Left lung (tissue), 10 donors: ENCODE data around the gene GABRD. TPM values are rescaled to one million over a fixed set of nuclear protein-coding genes. Genes with fewer than 3 reads are reported as not detected.
A peak's percentile ranks its signal among the peaks of the same experiment; 100 is the strongest.

Experiments used
- ATAC-seq: fragments of 200-7000 bp; cut with Tn5 transposase; one replicate; pipeline ENCODE4 v1.9.1; 2020; ENCODE audit warnings: moderate library complexity
- DNase-seq, 4 donors: peaks; one replicate each; pipeline ENCODE4 v3.0.0-alpha.2; 2013 to 2020
- H3K27ac ChIP-seq, 2 donors: fragments of 200-600 bp; sonication (generic) in 1 of 2; one replicate each; pipeline versions ENCODE4 v1.5.0 to v1.8.0; 2020 to 2021
- H3K27me3 ChIP-seq, 2 donors: fragments of 200-600 bp; sonication (generic) in 1 of 2; one replicate each; pipeline versions ENCODE4 v1.5.0 to v1.8.0; 2020 to 2021
- H3K36me3 ChIP-seq, 2 donors: fragments of 200-600 bp; sonication (generic) in 1 of 2; one replicate each; pipeline versions ENCODE4 v1.5.0 to v1.8.0; 2020 to 2021
- H3K4me1 ChIP-seq, 2 donors: fragments of 200-600 bp; one replicate each; pipeline ENCODE4 v1.8.0; 2021
- H3K4me3 ChIP-seq, 2 donors: fragments of 200-600 bp; sonication (generic) in 1 of 2; one replicate each; pipeline versions ENCODE4 v1.5.0 to v1.8.0; 2020 to 2021; ENCODE audit warnings: mild to moderate bottlenecking in 1 of 2
- H3K9me3 ChIP-seq, 2 donors: fragments of 200-600 bp; sonication (generic) in 1 of 2; one replicate each; pipeline versions ENCODE4 v1.5.0 to v1.8.0; 2020 to 2021
- intact Hi-C, 2 donors: fragments of 100-400 bp; cut with DNase I; formaldehyde crosslinking; loops; one replicate each; pipeline versions ENCODE4 v1.11.2 to v1.14.2; 2022
- polyA plus RNA-seq, 6 donors: library from polyadenylated mRNA; unstranded; fragments of 120-200 nt; gene quantifications; one replicate each; pipeline ENCODE4 v1.2.1, GENCODE V29; 2013; ENCODE audit not compliant: insufficient read length in 6 of 6
- total RNA-seq, 2 donors: library from RNA; stranded (reverse); fragmentation: NEBNext Ultra II Directional; extraction: Animal tissue kit (Norgen Biotek cat#: 25700); gene quantifications; one replicate each; pipeline ENCODE4 v1.2.1, GENCODE V29; 2021
- TF ChIP-seq, protein P1 (sequence below), 2 donors: fragments of 200-600 bp; sonication (generic) in 1 of 2; IDR thresholded peaks; one replicate each; pipeline versions ENCODE4 v1.5.0 to v1.8.0; 2021; ENCODE audit warnings: antibody characterized with exemption in 2 of 2
- donor health status: DM: no; HTN: yes; CAD: no.
- donor health status: DM: no; HTN: no; CAD: no.

GABRD gene
- total and polyA plus RNA-seq, 8 donors: 0.31 to 14.2 (median 9.3) TPM

DNA sequence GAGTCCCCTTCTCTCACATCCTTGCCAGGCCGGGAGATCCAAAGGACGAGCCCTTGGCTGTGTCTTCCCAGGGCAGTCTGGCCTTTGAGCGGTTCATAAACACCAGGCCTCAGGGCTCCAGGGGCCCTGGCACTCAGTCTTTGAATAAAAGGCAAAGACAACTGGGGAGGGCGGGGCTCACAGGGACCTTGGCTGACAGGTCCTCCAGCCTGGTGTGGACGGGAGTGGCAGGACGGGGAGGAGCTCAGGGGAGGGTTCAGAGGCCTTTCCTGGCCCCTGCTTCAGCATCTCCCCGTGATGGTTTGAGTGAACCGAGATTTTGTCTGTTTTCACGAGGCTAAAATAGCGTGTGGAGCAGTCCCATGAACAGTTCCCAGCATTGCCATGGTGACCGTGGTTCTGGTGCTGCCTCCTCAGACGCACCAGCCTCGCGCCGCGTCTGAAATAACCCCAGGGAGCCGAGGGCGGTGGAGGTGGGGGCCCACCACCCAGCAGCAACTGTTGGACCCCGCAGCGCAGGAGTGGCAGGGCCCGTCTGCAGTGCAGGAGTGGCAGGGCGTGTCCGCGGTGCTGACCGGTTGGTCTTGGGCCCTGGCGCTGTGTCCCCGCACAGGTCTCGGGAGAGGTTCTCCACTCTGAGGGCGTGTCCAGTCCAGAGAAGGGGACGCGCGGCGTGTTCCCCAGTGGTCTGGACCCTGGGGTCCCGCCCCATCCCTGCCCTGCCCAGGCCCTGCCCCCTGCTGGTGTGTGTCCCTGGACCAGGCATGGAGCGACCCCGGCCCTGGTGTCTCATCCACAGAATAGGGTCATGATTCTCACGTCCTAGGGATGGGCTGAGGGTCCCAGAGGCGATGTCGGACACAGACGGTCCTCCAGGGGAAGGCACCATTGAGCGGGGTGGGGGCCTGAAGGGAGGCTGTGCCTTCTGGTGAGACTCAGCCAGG, 24.0 kb downstream of the GABRD start:
- Histone ChIP-seq H3K27me3 (peaks cover 0 to 52% of the 10 kb centered on the region in 2 donors), H3K27ac (no peak overlapping the region), H3K36me3 (no peaks in the 10 kb centered on the region), H3K9me3 (no peaks in the 10 kb centered on the region), H3K4me3 (no peak overlapping the region), H3K4me1 (peaks cover 3 to 15% of the 10 kb centered on the region in 2 donors)
- TF ChIP-seq, protein P1, sequence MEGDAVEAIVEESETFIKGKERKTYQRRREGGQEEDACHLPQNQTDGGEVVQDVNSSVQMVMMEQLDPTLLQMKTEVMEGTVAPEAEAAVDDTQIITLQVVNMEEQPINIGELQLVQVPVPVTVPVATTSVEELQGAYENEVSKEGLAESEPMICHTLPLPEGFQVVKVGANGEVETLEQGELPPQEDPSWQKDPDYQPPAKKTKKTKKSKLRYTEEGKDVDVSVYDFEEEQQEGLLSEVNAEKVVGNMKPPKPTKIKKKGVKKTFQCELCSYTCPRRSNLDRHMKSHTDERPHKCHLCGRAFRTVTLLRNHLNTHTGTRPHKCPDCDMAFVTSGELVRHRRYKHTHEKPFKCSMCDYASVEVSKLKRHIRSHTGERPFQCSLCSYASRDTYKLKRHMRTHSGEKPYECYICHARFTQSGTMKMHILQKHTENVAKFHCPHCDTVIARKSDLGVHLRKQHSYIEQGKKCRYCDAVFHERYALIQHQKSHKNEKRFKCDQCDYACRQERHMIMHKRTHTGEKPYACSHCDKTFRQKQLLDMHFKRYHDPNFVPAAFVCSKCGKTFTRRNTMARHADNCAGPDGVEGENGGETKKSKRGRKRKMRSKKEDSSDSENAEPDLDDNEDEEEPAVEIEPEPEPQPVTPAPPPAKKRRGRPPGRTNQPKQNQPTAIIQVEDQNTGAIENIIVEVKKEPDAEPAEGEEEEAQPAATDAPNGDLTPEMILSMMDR (IDR thresholded peaks at IDR 0.05): no peak
- DNase-seq: peak in 1 of 4 donors; percentile 78
- intact Hi-C loops: no loop called here
- ATAC-seq: peak; percentile 15

DNA sequence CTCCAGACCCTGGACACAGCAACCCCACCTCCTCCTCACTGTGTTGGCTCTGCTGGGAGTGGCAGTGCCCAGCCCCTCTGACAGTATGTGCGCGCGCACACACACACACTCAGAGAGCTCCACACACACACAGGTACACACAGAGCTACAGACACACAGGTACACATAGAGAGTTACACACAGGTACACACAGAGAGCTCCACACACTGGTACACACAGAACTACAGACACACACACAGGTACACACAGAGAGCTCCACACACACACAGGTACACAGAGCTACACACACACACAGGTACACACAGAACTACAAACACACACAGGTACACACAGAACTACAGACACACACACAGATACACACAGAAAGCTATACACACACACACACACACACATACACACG, 24.7 kb downstream of the GABRD start:
- TF ChIP-seq, protein P1 (IDR thresholded peaks at IDR 0.05): no peak
- intact Hi-C loops: no loop called here
- peaks cover under 1 to 59% of the 10 kb centered on the region in 2 donors for H3K27me3 ChIP-seq
- no peaks in the 10 kb centered on the region for H3K9me3 ChIP-seq
- no peak overlapping the region for H3K4me3 ChIP-seq
- H3K36me3 ChIP-seq: no peaks in the 10 kb centered on the region
- peaks cover 3 to 15% of the 10 kb centered on the region in 2 donors for H3K4me1 ChIP-seq
- H3K27ac ChIP-seq: no peak overlapping the region
- DNase-seq (no peak), ATAC-seq (no peak)

DNA sequence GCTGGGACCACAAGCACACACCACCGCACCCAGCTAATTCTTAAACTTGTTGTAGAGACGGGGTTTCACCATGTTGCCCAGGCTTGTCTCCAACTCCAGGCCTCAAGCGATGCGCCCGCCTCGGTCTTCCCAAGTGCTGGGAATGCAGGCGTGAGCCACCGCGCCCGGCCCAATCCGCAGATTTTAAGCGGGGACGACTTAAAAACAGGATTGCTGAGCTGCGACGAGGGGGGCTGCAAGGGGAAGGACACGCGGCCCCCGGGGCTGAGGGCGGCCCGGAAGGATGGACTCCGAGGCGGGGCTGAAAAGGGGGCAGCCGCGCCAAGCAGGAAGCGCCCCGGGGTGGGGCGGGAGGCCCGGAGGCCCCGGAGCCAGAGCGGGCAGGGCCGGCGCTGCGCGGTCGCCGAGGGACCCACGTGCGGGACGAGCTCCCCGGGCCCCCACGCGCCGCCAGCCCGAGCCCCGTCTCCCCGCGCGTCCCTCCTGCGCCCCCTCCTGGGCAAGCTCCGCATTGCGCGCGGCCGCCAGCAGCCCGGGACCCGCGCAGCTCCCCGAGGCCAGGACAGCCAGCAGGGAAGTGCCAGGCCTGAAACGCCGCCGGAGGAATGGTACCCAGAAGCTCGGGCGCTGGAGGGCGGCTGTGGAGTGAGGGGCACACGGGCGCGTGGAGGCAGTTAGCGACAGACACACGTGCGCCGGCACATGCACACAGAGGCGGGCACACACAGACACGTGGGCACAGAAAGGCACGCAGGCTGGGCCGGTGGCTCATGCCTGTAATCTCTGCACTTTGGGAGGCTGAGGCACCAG, 25.6 kb downstream of the GABRD start:
- TF ChIP-seq, protein P1 (IDR thresholded peaks at IDR 0.05): peak; percentile 79 to 89
- Histone ChIP-seq H3K4me3 (no peak overlapping the region), H3K9me3 (no peaks in the 10 kb centered on the region), H3K4me1 (peaks cover 8 to 22% of the 10 kb centered on the region in 2 donors), H3K27me3 (peaks cover 9 to 68% of the 10 kb centered on the region in 2 donors), H3K36me3 (no peaks in the 10 kb centered on the region), H3K27ac (no peak overlapping the region)
- ATAC-seq (peak; percentile 75), DNase-seq (peak; percentile 62 to 94 (median 76))
- intact Hi-C loops: loop anchor here in 1 of 2 donors (5.0 kb wide), 2 partner anchors 77 to 102 kb away; no protein-coding TSS in a partner anchor

DNA sequence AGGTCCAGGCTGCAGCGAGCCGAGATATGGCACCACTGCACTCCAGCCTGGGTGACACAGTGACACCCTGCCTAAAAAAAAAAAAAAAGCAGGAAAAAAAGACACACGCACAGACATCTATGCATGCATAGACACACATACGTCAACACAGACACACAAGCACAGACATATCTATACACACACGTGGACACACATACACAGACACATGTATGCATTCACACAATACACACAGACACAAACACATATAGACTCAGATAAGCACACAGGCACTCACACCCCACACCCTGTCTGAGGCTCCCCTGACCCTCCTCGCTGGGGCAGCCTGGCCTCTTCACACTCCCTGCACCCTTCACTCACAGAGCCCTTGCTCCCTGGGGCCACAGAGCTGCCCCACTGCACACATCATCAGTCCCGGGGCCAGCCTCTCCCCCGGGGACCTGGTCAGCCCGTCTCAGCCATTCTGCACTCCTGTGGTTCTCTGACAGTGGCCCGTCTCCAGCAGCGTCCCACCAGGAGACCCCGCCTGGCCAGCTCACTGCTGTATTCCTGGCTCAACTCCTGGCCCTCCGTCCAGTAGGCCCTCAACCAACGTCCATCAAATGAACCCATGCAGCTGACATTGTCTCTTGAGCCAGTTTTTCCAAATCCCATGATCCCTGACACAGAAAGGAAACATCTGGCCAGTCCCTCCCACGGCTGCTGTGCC, 26.5 kb downstream of the GABRD start:
- intact Hi-C loops: loop anchor here in 1 of 2 donors (5.0 kb wide), 2 partner anchors 78 to 103 kb away; no protein-coding TSS in a partner anchor
- ATAC-seq: no peak
- H3K27ac ChIP-seq: no peak overlapping the region

More for the DNA sequence above, 26.5 kb downstream of the GABRD start:
- Histone ChIP-seq H3K4me3 (no peak overlapping the region), H3K27me3 (peaks cover 14 to 77% of the 10 kb centered on the region in 2 donors), H3K4me1 (peaks cover 9 to 25% of the 10 kb centered on the region in 2 donors), H3K36me3 (no peaks in the 10 kb centered on the region), H3K9me3 (no peaks in the 10 kb centered on the region)
- TF ChIP-seq, protein P1 (IDR thresholded peaks at IDR 0.05): no peak
- DNase-seq: peak in 2 of 4 donors; percentile 77 to 85
